ENCODE results near the gene RAB44.

RAB44 gene

DNA sequence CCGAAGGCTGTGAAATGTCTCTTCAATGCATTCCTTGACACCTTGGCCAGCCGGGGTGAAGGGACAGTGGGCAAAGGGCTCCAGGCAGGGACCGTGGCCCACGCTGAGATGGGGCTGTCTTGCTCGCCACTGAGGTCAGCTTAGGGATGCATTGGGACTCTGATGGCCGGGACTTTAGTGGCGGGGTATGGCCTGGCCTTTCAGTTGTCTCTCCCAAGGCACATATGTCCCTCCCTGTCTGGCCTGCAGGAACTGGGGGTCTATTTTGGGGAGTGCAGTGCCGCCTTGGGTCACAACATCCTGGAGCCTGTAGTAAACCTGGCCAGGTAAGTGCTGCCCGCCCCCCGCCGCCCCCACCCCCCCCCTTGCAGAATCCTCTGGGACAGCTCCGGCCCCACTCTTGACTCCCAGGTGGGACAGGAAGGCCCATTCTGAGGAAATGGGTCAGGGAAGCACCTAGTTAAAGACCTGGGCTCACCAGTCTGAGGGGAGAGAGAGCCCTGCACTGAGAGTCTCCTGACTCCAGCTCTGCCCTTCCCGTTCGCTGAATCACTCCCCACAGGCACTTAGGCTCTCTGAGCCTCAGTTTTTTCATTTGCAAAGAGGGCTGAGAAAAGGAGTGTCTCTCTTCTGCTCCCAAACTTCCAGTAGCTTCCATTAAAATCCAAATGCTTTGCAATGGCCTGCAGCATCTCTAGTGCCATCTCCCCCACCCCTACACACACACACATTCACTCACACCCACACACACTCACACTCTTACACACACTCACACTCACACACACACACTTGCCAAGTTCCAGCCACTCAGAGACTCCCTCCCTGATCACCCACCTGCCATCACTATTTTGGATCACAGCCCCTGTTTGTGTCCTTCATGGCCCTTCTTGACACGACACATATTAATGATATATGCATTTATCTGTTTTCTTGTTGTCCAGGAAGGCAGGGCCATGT, 33.1 kb downstream of the RAB44 start:
- DNase-seq (ENCODE audit: low read depth, low spot score), result no peak

DNA sequence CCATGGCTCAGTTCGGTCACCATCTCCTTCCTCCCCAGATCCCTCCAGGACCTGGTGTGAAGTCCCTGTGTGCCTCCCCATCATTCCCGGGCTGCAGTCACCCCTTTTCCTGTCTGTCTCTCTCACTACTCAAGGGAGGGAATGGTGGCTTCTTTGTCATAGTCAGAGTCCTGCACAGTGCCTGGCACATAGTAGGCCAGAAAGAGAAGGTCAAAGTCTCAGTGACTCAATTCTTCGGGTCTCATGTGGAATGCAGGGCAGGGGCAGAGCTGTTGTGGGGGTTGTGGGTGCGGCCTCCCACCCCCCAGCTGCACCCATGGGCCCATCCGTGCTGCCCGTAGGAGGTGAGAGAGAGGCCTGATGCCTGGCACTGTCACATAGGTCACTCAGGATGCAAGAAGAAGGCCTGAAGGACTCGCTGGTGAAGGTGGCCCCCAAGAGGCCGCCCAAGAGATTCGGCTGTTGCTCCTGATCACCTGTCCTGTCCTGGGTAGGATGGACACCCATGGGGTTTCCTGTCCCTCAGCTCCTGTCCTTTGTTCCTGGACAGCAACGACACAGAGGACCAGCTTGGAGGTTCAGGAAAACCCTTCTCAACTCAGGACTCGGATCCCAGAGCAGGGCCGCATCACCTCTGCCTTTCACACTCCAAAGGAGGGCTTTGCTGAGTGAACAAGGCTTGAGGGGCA, 34.1 kb downstream of the RAB44 start:
- DNase-seq (ENCODE audit: low read depth, low spot score), result no peak

DNA sequence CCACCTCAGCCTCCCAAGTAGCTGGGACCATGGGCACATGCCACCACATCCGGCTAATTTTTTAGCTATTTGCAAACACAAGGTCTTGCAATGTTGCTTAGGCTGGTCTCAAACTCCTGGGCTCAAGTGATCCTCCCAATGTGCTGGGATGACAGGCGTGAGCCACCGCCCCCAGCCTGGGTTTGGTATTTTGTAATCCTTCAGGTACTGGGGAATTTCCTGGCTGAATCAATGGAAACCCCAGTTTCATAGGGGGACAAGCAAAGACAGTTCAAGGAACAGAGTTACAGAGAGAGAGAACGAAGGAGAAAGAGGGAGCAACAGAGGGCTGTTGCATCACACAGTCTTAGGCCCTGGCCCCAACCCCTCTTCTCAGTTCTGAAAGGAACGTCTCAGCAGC, 35.7 kb downstream of the RAB44 start:
- no peak for DNase-seq (ENCODE audit: low read depth, low spot score)

DNA sequence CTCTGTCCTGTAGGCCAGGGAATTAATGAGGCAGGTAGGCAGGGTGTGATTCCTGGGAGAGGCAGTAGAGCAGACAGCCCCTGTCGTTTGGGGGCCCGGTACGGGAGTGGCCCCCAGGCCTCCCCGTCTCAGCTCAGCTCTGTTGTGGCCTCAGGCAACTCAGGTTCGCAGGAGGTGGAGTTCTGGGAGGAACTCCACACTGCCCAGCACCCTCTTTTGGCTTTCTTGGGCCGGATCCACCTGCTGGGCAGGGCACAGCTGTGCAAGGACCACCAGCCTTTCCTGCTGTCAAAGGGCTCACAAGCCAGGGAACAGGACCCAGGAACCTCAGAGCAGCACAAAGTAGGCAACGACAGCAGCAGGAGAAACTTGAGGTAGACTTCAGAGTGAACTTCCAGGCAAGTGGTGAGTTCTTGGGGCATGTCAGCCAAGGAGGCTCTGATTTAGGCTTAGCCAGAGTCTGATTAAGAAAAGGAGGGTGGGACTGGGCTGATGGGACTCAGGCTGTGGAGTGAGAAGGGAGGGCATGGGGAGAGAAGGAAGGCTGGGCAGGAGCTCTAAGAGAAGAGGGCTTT, 36.9 kb downstream of the RAB44 start:
- DNase-seq (ENCODE audit: low read depth, low spot score), result no peak

DNA sequence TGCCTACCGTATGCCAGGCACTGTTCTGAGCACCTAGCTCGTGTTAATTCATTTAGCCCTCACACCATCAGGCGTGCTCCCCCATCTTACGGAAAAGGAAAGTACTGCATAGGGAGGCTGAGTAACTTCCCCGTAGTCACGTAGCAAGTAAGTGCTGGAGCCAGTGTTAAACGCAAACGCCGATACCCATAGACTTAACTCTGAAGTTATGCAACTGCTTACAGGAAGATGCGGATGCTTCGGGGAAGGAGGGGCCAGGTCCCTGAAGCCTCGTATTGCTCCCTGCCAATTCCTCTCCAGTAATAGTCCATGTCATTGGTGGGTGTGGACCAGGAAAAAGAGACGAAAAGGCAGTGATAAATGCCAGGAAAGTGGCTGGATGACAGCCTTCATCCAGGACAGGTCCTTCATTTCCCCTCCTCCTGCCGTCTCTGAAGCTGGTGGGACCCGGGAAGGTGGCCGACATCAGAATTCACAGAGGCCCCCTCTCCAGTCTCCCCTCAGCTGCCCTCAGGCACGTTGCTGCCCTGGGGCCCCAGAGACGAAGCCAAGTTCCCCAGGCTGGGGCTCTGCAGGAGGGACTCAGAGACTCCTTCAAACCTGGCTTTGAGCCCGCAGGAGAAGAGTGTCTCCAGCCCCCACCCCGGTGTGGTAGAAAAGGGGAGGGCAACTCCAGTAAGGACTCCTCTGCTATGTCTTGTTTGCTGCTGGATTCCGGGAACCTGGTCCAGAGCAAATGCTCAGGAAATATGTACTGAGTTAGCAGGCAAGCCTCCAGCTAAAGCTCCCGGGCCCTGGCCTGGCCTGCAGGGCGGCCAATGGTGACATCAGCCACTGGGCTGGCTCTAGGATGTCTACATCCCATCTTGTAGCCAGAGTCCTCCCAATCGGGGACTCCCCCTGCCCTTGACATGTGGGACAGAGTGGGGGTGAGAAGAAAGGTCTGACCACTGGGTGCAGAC, 37.8 kb downstream of the RAB44 start:
- DNase-seq (ENCODE audit: low read depth, low spot score), result no peak

DNA sequence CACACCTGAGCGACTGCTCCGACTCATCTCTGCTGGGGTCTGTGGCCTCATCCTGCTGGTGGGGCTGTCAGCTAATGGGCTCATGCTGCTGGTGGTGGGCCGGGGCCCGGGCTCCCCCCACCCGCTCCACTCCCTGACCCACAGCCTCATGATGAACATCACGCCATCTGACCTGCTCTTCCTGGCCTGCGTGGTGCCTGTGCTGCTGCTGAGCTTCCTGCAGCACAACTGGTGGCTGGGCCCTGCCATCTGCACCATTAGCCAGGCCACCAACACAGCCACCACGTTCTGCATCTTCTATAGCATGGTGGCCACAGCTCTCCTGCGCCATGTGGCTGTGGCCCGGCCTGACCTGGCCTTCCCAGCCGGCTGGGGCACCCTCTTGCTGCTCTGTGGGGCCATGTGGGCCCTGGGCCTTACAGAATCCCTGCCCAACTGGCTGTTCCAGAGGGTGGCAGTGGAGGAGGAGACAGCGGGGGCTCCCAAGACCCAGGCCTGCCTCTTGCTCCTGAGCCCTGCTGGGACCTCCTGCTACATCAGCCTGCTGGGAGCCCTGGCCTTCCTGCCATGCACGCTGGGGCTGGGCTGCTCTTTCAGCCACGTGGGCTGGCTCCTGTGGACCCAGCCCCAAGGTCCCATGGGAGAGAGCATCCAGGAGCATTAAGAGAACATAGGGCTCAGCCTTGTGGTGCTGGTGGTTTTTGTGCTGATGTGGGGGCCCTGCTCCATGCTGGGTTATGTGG, 39.6 kb downstream of the RAB44 start:
- no peak for DNase-seq (ENCODE audit: low read depth, low spot score)

DNA sequence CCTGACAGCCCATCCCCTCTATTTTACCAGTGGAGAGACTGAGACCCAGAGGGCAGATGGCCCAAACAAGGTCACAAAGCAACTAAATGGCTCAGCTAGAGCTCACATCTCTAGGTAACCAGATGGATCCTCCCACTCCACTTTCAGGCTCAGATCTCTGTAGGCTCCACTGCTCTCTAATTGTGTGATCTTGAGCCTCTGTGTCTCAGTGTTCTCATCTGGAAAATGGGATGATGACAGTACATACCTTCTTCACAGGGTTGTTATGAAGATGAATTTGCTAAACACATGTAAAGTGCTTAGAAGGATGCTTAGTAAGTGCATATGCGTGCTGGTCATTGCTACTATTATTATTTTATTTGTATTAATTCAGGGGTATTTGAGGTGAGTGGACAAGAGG, 40.5 kb downstream of the RAB44 start:
- no peak for DNase-seq (ENCODE audit: low read depth, low spot score)

DNA sequence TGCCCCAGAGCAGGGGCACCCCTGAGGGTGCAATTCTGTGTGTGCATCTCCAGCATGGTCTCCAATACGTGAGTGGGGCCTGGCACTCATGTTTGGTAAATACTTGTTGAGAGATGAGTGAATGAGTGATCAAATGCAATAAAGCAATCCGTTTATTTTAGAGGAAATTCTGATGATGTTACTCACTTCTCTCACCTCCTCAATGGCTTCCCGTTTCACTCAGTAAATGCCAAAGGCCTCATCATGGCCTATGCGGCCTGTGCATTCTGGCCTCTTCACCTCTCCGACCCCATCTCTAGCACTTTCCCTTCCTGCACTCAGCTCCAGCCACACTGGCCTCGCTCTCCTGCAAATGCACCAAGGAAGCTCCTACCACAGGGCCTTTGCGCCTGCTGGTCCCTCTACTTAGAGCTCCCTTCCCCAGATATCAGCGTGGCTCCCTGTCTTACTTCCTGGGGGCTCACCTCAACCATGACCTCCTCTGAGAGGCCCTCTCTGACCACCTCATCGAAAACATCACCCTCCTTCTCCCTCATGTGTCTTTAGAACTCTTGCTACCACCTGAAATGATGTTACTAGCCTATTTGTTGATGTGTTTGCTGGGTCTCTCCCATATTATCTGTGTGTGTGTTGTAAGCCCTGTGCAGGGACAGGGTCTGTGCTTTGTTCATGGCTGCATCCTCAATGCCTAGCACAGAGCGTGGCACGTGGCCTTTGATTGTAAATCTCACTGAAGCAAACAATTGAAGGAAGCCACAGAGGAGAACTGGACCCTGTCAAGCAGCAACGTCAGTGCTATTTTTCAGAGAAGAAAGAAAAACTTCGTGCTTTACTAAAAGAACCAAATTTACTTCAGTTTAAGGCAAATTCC, 42.6 kb downstream of the RAB44 start:
- DNase-seq (ENCODE audit: low read depth, low spot score), result no peak

DNA sequence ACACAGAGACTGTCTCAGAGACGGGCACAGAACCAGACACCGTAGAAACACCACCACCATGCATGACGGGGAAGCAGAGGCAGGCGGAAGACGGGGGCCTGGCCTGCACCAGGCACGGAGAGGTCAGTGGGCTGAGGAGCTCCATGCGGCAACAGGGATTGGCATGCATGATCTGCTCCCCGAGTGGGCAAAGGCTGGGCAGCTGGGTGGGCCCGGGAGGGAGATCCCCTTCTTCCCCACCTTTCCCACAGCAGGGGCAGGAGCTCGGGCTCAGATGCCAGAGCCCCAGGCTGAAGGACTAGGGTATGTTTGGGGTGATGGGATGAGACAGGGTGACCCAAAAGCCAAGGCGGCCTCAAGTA, 43.2 kb downstream of the RAB44 start:
- no peak for DNase-seq (ENCODE audit: low read depth, low spot score)

DNA sequence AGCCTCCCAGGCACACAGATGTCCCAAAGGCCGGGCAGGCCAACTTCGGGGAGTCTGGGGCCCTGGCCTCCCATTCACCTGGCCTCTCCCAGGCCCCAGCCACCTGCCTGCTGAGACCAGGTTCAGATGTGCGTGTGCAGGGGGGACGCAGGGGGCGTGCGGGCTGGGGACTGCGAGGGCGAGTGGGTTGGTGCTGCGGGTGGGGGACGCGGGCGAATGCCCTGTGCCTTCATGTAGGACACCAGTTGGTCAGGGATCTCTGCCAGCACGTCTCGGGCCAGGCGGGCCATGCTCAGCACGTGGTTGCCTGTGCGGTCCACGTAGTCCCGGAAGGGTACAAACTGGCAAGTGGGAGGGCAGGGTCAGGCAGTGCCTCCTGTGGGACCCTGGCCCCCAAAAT, 44.5 kb downstream of the RAB44 start:
- no peak for DNase-seq (ENCODE audit: low read depth, low spot score)

DNA sequence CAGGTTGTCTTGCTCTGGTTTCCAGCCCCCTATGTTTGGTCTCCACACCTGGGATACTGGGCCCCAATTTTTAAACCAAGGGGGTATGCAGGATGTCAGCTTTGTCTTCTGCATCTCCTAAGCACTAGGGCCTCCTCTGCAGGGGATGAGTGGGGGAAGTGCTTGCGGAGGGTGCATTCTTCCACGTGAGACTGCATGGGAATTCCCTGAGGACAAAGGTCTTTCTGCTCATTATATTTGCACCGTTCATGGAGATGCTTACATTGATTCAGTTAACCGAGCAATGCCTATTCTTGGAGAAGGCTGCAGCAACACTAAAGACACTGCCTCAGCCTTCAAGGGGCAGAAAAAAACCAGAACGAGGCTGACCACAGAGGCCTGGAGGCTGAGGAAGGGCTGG, 45.4 kb downstream of the RAB44 start:
- DNase-seq (ENCODE audit: low read depth, low spot score), result no peak

DNA sequence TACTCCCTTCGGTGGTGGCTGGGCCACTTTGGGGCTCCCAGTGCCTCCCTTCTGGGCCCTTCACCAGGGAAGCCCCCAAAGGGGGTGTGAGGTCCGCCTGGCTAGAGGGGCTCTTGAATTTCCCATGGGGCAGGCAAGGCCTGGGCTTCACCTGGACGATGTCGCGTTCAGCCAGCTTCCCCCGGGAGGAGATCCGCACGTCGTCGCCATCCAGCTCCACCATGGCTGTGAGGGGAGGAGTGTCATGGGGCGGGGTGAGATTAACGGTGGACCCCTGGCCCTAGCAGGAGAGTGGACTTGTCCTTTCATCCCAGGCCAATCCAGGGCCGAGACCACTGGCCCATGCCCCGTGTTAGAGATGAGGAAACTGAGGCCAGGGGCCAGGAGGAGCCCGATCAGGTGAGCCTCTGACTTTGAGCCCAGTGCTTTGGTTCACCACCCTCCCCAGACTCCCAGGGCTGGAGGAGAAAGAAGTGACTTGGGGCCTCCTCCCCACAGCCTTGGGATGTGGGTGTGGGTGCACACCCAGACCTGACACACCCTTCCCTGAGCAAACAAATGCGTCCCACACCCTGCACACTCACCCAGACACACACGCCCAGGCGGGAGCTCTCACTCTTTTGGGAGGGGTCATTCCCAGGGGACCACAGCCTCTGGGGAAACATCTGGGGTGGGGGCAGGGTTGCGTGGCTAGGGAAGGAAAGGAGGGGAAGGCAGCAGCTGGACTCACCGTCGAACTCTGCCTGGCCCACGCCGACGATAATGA, 46.1 kb downstream of the RAB44 start:
- no peak for DNase-seq (ENCODE audit: low read depth, low spot score)

DNA sequence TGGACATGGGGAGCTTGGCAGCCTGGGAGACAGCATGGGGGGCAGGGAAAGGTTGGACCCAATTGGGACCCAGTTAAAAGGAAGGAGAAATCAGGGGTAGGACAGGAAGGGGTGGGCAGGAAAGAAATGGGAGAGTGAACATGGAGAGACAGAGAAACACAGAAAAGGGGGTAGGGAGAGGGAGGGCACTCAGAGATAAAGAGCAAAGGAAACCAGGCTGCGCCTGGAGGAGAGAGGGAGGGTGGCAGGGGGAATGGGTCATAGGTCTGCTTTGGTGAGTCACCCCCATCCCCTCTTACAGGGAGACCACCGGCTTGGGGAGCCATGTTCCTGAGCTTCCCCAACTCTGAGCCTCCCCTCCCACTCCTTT, 46.7 kb downstream of the RAB44 start:
- no peak for DNase-seq (ENCODE audit: low read depth, low spot score)

DNA sequence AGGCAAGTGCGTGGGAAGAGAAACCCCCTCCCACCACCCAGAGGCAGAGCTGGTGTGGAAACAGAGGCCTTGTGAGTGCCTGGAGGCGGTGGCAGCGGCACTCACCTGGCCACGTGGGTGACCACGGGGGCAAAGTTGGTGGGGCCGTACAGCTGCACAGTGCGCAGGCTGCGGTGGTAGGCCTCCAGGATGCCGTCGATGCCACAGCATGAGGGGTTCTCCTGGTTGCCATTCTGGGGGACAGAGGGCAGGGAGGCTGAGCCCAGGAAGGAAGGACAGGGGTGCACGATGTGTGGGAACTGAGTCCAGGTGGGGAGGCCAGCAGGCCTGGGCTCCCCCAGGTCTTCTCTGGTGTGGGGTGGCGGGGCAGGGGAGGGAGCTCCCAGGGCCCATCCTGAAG, 47.7 kb downstream of the RAB44 start:
- DNase-seq (ENCODE audit: low read depth, low spot score), result no peak

DNA sequence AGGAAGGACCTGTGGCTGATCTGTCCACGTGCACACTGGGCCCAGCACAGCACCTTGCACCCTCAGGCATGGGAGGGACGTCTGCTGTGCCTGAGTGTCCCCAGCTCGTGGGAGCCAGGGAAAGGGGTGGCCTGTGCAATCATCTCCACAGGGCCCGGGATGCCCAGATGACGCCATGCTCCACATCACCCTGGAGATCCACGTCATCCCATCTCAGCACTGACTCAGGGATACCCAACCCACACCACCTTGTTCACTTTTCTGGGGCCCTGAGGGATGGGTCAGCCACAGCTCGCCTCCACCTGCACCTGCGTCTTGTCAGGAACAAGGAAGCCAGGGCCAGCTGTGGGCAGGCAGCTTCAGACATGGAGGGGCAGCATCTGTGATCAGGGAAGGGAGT, 48.2 kb downstream of the RAB44 start:
- no peak for DNase-seq (ENCODE audit: low read depth, low spot score)

DNA sequence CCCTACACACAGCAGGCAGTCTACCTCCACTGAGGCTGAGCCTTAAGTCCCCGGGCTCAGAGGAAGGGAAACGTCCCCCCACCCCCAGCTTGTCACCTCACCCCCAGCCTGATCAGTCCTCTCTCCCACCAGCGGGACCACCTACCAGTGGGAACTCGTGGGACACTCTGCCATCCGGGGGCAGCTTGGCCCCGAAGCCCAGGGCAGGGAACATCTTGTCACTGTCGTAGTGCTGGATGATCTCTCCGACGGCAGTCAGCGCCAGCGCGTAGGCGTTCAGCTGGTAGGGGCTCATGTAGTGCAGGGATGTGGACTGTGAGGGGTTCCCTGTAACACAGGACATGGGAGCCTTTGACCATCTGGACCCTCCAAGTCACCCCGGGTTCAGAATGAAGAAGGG, 48.6 kb downstream of the RAB44 start:
- DNase-seq (ENCODE audit: low read depth, low spot score), result no peak

DNA sequence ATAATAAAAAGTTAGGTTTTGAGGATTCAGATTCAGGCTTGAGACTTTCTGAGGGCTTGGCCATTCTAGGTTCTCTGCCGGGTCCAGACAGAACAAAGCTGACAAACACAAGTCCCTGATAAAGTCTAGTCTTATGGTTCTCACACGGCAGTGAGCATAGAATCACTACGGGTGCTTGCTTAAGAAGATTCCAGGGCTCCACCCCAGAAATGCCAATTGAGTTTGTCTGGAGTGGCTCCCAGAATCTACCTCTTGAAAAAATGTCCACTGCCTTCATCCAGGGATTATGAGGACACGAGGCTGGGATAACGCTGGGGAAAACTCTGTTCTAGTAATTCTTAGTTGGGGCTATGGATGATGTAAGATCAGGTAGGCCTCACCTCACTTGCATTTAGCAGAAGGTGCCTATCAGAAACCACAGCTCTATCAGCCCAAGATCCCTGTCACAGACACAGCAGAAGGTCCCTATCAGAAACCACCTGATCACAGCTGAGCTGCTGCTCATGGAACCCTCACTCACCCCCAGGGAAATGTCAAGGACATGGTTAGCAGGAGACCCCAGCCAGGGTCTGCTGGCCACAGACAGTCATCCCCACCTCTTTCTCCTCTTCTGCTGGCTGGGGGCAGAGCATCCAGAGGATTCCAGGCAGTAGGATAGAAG, 52.3 kb downstream of the RAB44 start:
- no peak for DNase-seq (ENCODE audit: low read depth, low spot score)

DNA sequence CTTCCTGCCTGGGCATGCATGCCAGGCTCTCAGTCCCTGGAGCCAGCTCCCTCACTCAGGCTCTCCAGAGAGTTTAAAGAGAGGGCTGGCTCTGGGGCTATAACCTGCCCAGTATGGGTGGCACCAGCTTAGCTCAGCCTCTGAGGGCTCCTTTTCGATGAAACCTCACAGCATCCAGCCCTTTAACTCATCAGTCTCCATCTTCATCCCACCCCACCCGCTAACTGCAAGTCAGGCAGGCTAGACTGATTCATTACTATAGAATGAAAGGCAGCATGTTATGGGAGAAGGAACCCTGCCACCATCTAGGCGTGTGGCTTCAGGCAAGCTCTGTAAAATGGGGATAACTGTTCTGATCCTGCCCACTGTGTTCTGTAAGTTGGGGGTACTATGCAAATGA, 53.5 kb downstream of the RAB44 start:
- no peak for DNase-seq (ENCODE audit: low read depth, low spot score)

DNA sequence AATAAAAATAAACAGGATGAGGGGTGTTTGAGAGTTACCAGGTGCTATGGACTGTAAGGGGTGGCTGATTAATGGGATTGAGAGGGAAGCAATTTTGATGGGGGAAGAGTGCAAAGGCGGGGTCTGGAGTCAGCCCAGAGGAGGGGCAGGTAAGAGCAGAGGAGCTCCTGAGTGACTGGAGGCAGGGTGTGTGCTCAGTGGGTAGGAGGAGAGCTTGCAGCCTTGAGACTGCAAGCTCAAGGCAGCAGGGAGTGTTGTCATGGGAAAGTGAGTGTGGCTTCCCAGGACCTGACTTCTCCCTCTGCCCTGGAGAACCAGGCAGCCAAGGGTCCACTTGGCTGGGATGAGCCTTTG, 54.2 kb downstream of the RAB44 start:
- no peak for DNase-seq (ENCODE audit: low read depth, low spot score)
